ENCODE data around the gene PTPRT. TPM values are rescaled to one million over a fixed set of nuclear protein-coding genes. Genes with fewer than 3 reads are reported as not detected.

Gene PTPRT
- total RNA-seq, 2 experiments from 2014 or later, result not detected

- H3K27ac Mint-ChIP-seq, result no peak overlapping the region
- TF ChIP-seq CTCF (IDR thresholded peaks at IDR 0.05), result no peak
- POLR2A ChIA-PET, result no interaction called here
Observed at GRCh38 chr20:42346189-42347170, 843.2 kb downstream of the PTPRT start.

GRCh38 chr20:42341654-42342053 lies 848.1 kb downstream of the PTPRT start:
- CTCF ChIA-PET, result no interaction called here
- DNase-seq (no peak), ATAC-seq (no peak)
- TF ChIP-seq CTCF (IDR thresholded peaks at IDR 0.05), result no peak
- H3K4me1 Mint-ChIP-seq (ENCODE audit: low read depth), result no peaks in the 10 kb centered on the region
- peaks cover 5% of the 10 kb centered on the region for H3K9me3 Mint-ChIP-seq
- no peaks in the 10 kb centered on the region for H3K27me3 Mint-ChIP-seq
- H3K27ac Mint-ChIP-seq, result no peak overlapping the region
- H3K36me3 Mint-ChIP-seq (ENCODE audit: low read depth), result no peaks in the 10 kb centered on the region
- POLR2A ChIA-PET, result no interaction called here
- H3K4me3 Mint-ChIP-seq, result no peak overlapping the region
- intact Hi-C loops (cut with micrococcal nuclease), result no loop called here

More at GRCh38 chr20:42346189-42347170, 843.2 kb downstream of the PTPRT start:
- intact Hi-C loops (cut with micrococcal nuclease), result no loop called here
- CTCF ChIA-PET, result no interaction called here
- Mint-ChIP-seq H3K4me3 (no peak overlapping the region), H3K27me3 (no peaks in the 10 kb centered on the region), H3K9me3 (peaks cover 3% of the 10 kb centered on the region), H3K36me3 (ENCODE audit: low read depth) (no peaks in the 10 kb centered on the region), H3K4me1 (ENCODE audit: low read depth) (no peaks in the 10 kb centered on the region)
- no peak for DNase-seq
- no peak for ATAC-seq

GRCh38 chr20:42340368-42340767 lies 849.3 kb downstream of the PTPRT start:
- no peak overlapping the region for H3K4me3 Mint-ChIP-seq
- CTCF ChIA-PET, result no interaction called here

GRCh38 chr20:42338294-42339201 lies 851.2 kb downstream of the PTPRT start:
- H3K4me1 Mint-ChIP-seq (ENCODE audit: low read depth), result no peaks in the 10 kb centered on the region
- CTCF ChIA-PET, result no interaction called here

More at GRCh38 chr20:42340368-42340767, 849.3 kb downstream of the PTPRT start:
- Mint-ChIP-seq H3K27ac (no peak overlapping the region), H3K27me3 (no peaks in the 10 kb centered on the region), H3K36me3 (ENCODE audit: low read depth) (no peaks in the 10 kb centered on the region), H3K9me3 (peaks cover 5% of the 10 kb centered on the region), H3K4me1 (ENCODE audit: low read depth) (no peaks in the 10 kb centered on the region)
- no peak for ATAC-seq
- DNase-seq, result no peak
- no peak for TF ChIP-seq CTCF (IDR thresholded peaks at IDR 0.05)
- POLR2A ChIA-PET, result no interaction called here
- intact Hi-C loops (cut with micrococcal nuclease), result no loop called here

More at GRCh38 chr20:42338294-42339201, 851.2 kb downstream of the PTPRT start:
- H3K36me3 Mint-ChIP-seq (ENCODE audit: low read depth), result no peaks in the 10 kb centered on the region
- no peaks in the 10 kb centered on the region for H3K27me3 Mint-ChIP-seq
- POLR2A ChIA-PET, result no interaction called here
- no peak overlapping the region for H3K27ac Mint-ChIP-seq
- no peak for ATAC-seq
- H3K9me3 Mint-ChIP-seq, result peaks cover 1% of the 10 kb centered on the region
- no peak for DNase-seq
- TF ChIP-seq CTCF (IDR thresholded peaks at IDR 0.05), result no peak
- H3K4me3 Mint-ChIP-seq, result no peak overlapping the region
- intact Hi-C loops (cut with micrococcal nuclease), result no loop called here

Data from activated CD8-positive, alpha-beta T cell treated with anti-CD3 and anti-CD28 coated beads for 36 hours (primary cell).